Measurements from ENCODE around the gene KCNK17.

Gene KCNK17

GRCh38 chr6:39321761-39322160 is 7.5 kb upstream of the KCNK17 start:
- no peak overlapping the region for H3K4me3 ChIP-seq (ENCODE audit: low read depth, low read length)
- TF ChIP-seq MYC (IDR thresholded peaks at IDR 0.05; ENCODE audit: low read depth, low read length) = no peak
- no peak for TF ChIP-seq CTCF (IDR thresholded peaks at IDR 0.05; ENCODE audit: low read depth, low read length)
- no peak for TF ChIP-seq MAX (IDR thresholded peaks at IDR 0.05; ENCODE audit: low read depth, low read length)
- TF ChIP-seq POLR2A (IDR thresholded peaks at IDR 0.05; ENCODE audit: extremely low read depth, insufficient read length) = no peak
- no peak for DNase-seq (ENCODE audit: low read depth)

- TF ChIP-seq POLR2A (IDR thresholded peaks at IDR 0.05; ENCODE audit: extremely low read depth, insufficient read length) (no peak), CTCF (IDR thresholded peaks at IDR 0.05; ENCODE audit: low read depth, low read length) (no peak), MYC (IDR thresholded peaks at IDR 0.05; ENCODE audit: low read depth, low read length) (no peak), MAX (IDR thresholded peaks at IDR 0.05; ENCODE audit: low read depth, low read length) (no peak)
- no peak overlapping the region for H3K4me3 ChIP-seq (ENCODE audit: low read depth, low read length)
Measured at GRCh38 chr6:39320363-39320984, 6.3 kb upstream of the KCNK17 start.

GRCh38 chr6:39319621-39320362 is 5.6 kb upstream of the KCNK17 start:
- H3K4me3 ChIP-seq (ENCODE audit: low read depth, low read length) = no peak overlapping the region
- DNase-seq (ENCODE audit: low read depth) = no peak
- no peak for TF ChIP-seq POLR2A (IDR thresholded peaks at IDR 0.05; ENCODE audit: extremely low read depth, insufficient read length)
- no peak for TF ChIP-seq MYC (IDR thresholded peaks at IDR 0.05; ENCODE audit: low read depth, low read length)
- TF ChIP-seq MAX (IDR thresholded peaks at IDR 0.05; ENCODE audit: low read depth, low read length) = no peak
- TF ChIP-seq CTCF (IDR thresholded peaks at IDR 0.05; ENCODE audit: low read depth, low read length) = no peak

More at GRCh38 chr6:39320363-39320984, 6.3 kb upstream of the KCNK17 start:
- DNase-seq (ENCODE audit: low read depth) = no peak

- TF ChIP-seq MYC (IDR thresholded peaks at IDR 0.05; ENCODE audit: low read depth, low read length) = no peak
- no peak for TF ChIP-seq CTCF (IDR thresholded peaks at IDR 0.05; ENCODE audit: low read depth, low read length)
- no peak for TF ChIP-seq POLR2A (IDR thresholded peaks at IDR 0.05; ENCODE audit: extremely low read depth, insufficient read length)
- no peak for TF ChIP-seq MAX (IDR thresholded peaks at IDR 0.05; ENCODE audit: low read depth, low read length)
- no peak overlapping the region for H3K4me3 ChIP-seq (ENCODE audit: low read depth, low read length)
- no peak for DNase-seq (ENCODE audit: low read depth)
Measured at GRCh38 chr6:39317256-39317655, 3.0 kb upstream of the KCNK17 start.

- no peak for DNase-seq (ENCODE audit: low read depth)
- TF ChIP-seq MYC (IDR thresholded peaks at IDR 0.05; ENCODE audit: low read depth, low read length) (no peak), CTCF (IDR thresholded peaks at IDR 0.05; ENCODE audit: low read depth, low read length) (no peak), MAX (IDR thresholded peaks at IDR 0.05; ENCODE audit: low read depth, low read length) (no peak), POLR2A (IDR thresholded peaks at IDR 0.05; ENCODE audit: extremely low read depth, insufficient read length) (no peak)
- no peak overlapping the region for H3K4me3 ChIP-seq (ENCODE audit: low read depth, low read length)
Measured at GRCh38 chr6:39313526-39314272, 520 bp downstream of the KCNK17 start.

Data from NB4 (cell line).